Coronary artery (tissue), 2 donors: ENCODE measurements around the gene NPAS3.

Experiments
- DNase-seq: peaks from one replicate; pipeline ENCODE4 v3.0.0-alpha.2; 2017; ENCODE audit warnings: low spot score
- H3K27ac ChIP-seq, 2 donors: fragments of 200-600 bp; sonication (generic); one replicate each; pipeline ENCODE4 v1.5.1; 2016 to 2019
- H3K4me3 ChIP-seq: fragments of 200-600 bp; sonication (generic); 2 replicates; pipeline ENCODE4 v1.5.1; 2016; ENCODE audit warnings: mild to moderate bottlenecking, moderate library complexity
- CTCF ChIP-seq: fragments of 200-600 bp; sonication (generic); IDR thresholded peaks from one replicate; pipeline ENCODE4 v1.5.1; 2019; ENCODE audit warnings: antibody characterized with exemption

NPAS3 gene

DNA sequence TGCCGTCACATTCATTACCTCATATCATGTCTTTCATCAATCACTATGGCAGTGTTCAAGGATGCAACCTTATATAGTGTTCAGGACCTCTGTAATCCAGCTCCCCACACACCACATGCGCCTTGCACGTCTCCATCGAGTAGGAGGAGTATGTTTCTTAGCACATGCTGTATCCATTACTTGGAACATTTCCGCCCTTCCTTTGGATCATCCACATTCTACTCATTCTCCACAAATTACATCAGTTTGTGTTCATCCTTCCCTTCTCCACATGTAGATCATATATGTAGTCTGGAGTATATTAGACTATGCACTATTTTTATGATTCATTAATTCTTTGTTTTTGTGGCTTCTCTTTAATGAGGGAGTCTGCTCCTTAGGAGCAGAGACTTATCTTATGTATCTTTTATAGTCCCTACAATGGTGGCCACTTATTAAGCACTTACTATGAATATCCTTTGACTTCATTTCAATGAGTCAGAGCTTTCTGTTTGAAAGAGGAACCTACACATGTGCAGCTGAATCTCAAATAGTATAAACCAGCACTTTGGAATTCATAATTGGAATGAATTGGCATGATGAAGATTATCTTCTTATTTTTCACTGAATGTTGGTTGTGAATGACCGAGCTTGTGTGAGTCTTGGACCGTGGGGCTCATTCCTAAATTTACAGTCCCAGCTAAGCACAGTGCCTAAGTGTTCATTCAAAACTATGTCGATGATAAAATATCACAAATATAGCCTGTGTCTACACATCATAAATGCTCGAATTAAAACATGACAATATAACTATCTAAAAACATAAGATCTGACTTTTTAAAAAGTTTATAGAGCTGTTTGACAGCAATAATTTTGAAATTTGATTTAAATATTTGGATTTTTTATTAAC is 30.2 kb upstream of the NPAS3 start:
- TF ChIP-seq CTCF = no peak
- H3K27ac ChIP-seq = no peak overlapping the region
- no peak for DNase-seq

DNA sequence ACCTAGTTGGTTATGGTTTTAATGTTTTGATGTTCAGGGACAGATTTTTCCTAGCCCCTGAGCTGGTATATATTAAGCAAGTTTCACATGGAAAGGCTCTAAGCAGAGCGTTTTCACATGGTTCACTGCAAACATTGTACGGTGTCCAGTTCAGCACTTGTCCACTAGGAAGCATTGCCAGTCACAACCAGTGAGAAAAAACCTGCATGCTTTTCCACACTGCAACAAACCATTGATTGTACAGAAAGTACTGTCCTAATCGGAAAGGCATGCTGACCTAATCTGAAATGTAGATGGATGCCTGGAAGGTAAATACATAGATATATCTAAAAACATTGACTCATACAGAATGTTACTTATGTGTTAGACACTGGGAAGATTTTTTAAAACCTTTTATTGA is 25.0 kb upstream of the NPAS3 start:
- no peak overlapping the region for H3K4me3 ChIP-seq
- DNase-seq = no peak
- no peak for TF ChIP-seq CTCF
- no peak overlapping the region for H3K27ac ChIP-seq

More for the DNA sequence above, 30.2 kb upstream of the NPAS3 start:
- no peak overlapping the region for H3K4me3 ChIP-seq

DNA sequence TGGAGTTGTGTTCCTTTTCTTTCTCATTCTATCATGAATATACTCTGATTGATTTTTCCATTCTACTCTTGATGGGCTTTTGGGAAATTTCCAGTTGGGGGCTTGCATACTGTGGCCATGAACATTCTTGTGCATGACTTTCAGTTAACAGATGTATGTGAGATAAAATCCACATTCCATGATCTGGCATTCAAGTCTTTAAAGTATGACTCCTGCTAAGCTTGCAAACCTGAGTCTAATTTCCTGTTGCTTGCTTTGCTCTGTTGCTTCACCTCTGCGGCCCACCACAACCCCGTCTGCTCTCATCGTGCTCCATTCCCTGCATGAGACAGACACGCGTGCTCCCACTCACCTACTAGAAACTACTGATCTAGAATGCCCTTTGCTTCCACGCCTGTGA is 24.3 kb upstream of the NPAS3 start:
- TF ChIP-seq CTCF = no peak

GRCh38 chr14:32920696-32921276 is 17.9 kb upstream of the NPAS3 start:
- no peak for TF ChIP-seq CTCF

More for the DNA sequence above, 24.3 kb upstream of the NPAS3 start:
- Histone ChIP-seq H3K27ac (no peak overlapping the region), H3K4me3 (no peak overlapping the region)
- DNase-seq = no peak

DNA sequence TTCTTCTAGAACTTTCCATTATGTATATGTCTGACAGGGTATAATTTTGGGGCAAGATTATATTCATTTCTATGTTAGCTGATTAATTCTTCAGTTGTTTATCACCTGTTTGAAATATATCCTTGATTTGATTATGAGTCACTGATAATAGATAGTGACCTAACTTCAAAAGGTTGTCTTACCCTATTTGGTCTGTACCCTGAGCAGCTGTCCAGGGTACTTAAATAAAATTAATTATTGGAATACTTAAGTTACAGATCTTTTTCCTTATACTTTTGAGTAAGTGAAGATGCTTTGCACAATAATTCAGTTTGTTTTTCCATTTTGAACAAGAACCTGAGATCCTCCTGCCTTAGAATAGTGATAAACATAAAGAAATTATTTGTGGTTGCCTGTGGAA is 13.2 kb upstream of the NPAS3 start:
- Histone ChIP-seq H3K27ac (no peak overlapping the region), H3K4me3 (no peak overlapping the region)
- DNase-seq = no peak
- no peak for TF ChIP-seq CTCF

More at GRCh38 chr14:32920696-32921276, 17.9 kb upstream of the NPAS3 start:
- H3K27ac ChIP-seq = no peak overlapping the region
- no peak overlapping the region for H3K4me3 ChIP-seq
- DNase-seq = no peak

- TF ChIP-seq CTCF = no peak
- Histone ChIP-seq H3K4me3 (peak overlapping the region; percentile 73), H3K27ac (no peak overlapping the region)
- DNase-seq = no peak
These were observed 6.3 kb upstream of the NPAS3 start for GRCh38 chr14:32932302-32932913.
